ENCODE results near the gene AVEN. TPM values are rescaled to one million over a fixed set of nuclear protein-coding genes. Genes with fewer than 3 reads are reported as not detected.
A peak's percentile ranks its signal among the peaks of the same experiment; 100 is the strongest.
"Not testable (repeated sequence)": the region's sequence is repeated elsewhere in the genome, so short reads cannot be mapped to it uniquely, and the experiment has no call there.

Gene AVEN
- total RNA-seq = 25.8 TPM
- long read RNA-seq, transcript AVEN-201 (6 exons, 1,605 nt) = major isoform, 93 of 99 reads
- long read RNA-seq, partial matches to known transcripts = 2 of 99 reads
- long read RNA-seq, other reads (novel, unspliced or antisense) = 4 of 99 reads

GRCh38 chr15:34038871-34039789 is at the start of gene AVEN:
TSS of gene AVEN (minus strand) at chr15:34039204. CDS start at chr15:34039046, 158 bp downstream.
- intact Hi-C loops (cut with micrococcal nuclease) = no loop called here
- ATAC-seq (peak; percentile 74), DNase-seq (peak; percentile 76)

- no peak for DNase-seq
- no peak for ATAC-seq
- intact Hi-C loops (cut with micrococcal nuclease) = no loop called here
Observed at GRCh38 chr15:34085746-34086145, 46.7 kb upstream of the AVEN start.

- ATAC-seq (no peak), DNase-seq (no peak)
- intact Hi-C loops (cut with micrococcal nuclease) = no loop called here
Observed at GRCh38 chr15:34084086-34084485, 45.1 kb upstream of the AVEN start.

DNA sequence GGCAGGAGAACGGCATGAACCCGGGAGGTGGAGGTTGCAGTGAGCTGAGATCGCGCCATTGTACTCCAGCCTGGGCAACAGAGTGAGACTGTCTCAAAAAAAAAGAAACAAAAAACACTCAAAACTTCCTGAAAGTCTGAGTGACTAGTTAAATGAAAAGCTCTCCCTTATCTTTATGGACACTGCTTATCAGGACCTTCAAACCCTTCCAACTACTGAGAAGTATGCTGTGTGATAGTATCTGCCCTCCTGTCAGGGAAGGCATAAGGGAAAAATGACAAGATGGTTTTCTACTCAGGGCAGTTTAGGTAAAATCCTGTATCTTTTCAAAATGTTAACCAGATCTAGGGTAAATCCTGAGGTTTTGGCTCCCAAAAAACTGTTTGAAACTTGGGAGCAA is 40.9 kb upstream of the AVEN start:
- no peak for ATAC-seq
- intact Hi-C loops (cut with micrococcal nuclease) = no loop called here
- no peak for DNase-seq

DNA sequence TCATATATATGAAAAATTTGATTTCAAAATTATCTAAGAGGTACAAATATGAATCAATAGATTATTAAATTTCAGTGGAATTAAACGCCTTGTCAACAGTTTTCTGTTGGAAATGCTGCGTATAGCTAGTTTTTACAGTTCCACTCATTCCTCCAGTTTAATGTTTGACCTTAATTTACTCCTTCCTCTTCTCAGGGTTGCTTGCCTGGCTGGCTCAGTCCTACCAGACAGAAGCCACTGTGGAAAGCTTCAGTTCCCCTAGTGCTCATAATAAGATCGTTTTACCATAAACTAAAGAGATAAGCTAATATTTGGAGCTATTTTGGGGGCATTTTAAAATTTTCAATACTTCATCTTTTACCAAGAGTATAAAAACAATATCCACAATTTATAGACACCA is 39.9 kb upstream of the AVEN start:
- intact Hi-C loops (cut with micrococcal nuclease) = no loop called here
- ATAC-seq (no peak), DNase-seq (no peak)

DNA sequence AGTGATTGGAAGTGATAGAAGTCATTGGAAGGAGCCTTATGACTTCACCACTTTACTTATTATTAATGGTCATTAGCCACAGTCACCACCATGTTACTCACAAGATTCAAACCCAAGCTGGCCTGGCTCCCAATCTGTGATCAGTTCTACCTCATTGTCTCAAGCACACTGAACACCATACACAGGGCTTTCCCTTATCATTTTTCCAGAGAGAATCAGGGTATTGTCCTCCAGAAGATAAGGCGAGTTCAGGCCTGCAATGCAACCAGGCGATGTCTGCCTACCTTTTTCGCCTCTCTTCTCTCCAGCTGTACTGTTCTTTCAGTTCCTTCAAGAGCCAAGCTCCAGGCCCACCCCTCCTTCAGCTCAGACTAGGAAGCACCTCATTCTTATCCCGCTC is 37.8 kb upstream of the AVEN start:
- no peak for DNase-seq
- intact Hi-C loops (cut with micrococcal nuclease) = no loop called here

GRCh38 chr15:34070003-34070402 is 31.0 kb upstream of the AVEN start:
- ATAC-seq = no peak
- DNase-seq = no peak
- intact Hi-C loops (cut with micrococcal nuclease) = no loop called here

More for the DNA sequence above, 37.8 kb upstream of the AVEN start:
- no peak for ATAC-seq

DNA sequence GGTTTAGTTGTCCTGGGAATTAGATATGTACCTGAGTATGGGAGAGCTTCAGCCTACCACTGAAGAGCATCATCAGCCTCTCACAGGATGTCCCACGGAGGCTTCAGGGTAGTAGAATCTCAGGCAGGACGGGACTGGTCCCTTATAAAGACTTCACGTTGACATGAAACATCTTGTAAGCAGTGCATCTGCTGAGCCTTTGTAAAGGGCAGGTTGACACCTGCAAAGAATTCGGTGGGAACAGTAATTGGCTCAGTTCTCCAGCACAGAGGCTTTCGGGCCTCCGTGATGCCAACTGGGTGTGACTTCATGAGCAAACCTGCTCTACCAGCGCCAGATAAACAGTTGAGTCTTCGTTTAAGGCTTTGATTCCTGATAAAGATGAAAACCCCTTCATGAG is 26.9 kb upstream of the AVEN start:
- intact Hi-C loops (cut with micrococcal nuclease) = loop anchor here (10.0 kb wide), 1 partner anchor 149 kb away; the partner anchor contains the start of gene KATNBL1
- ATAC-seq = no peak

GRCh38 chr15:34065261-34065660 is 26.3 kb upstream of the AVEN start:
- ATAC-seq (no peak), DNase-seq (no peak)
- intact Hi-C loops (cut with micrococcal nuclease) = loop anchor here (10.0 kb wide), 1 partner anchor 150 kb away; the partner anchor contains the start of gene KATNBL1

More for the DNA sequence above, 26.9 kb upstream of the AVEN start:
- DNase-seq = no peak

- DNase-seq (no peak), ATAC-seq (no peak)
- intact Hi-C loops (cut with micrococcal nuclease) = loop anchor here (10.0 kb wide), 1 partner anchor 150 kb away; the partner anchor contains the start of gene KATNBL1
Observed at GRCh38 chr15:34064438-34064837, 25.4 kb upstream of the AVEN start.

- ATAC-seq (no peak), DNase-seq (no peak)
- intact Hi-C loops (cut with micrococcal nuclease) = loop anchor here (10.0 kb wide), 1 partner anchor 155 kb away; the partner anchor contains the start of gene KATNBL1
Observed at GRCh38 chr15:34059946-34060345, 20.9 kb upstream of the AVEN start.

- DNase-seq (no peak), ATAC-seq (no peak)
- intact Hi-C loops (cut with micrococcal nuclease) = no loop called here
Observed at GRCh38 chr15:34059476-34059875, 20.5 kb upstream of the AVEN start.

DNA sequence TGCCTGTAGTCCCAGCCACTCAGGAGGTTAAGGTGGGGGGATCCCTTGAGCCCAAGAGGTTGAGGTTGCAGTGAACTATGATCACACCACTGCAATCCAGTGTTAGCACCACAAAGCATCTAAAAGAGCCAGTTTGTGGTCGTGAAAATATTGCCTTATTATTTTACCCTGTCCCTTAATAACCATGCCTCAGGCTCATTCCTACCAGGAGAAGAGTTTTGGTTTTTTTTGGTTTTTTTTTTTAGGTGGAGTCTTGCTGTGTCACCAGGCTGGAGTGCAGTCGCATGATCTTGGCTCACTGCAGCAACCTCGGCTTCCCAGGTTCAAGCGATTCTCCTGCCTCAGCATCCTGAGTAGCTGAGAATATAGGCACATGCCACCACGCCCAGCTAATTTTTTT is 17.9 kb upstream of the AVEN start:
- no peak for ATAC-seq
- no peak for DNase-seq
- intact Hi-C loops (cut with micrococcal nuclease) = no loop called here

GRCh38 chr15:34055868-34056595 is 17.0 kb upstream of the AVEN start:
- intact Hi-C loops (cut with micrococcal nuclease) = no loop called here
- ATAC-seq = peak; percentile 41
- DNase-seq = no peak

GRCh38 chr15:34054081-34054707 is 15.2 kb upstream of the AVEN start:
- ATAC-seq = no peak
- no peak for DNase-seq
- intact Hi-C loops (cut with micrococcal nuclease) = no loop called here

- DNase-seq; intact Hi-C loops (cut with micrococcal nuclease); ATAC-seq: not testable (repeated sequence)
Observed at GRCh38 chr15:34050385-34050784, 11.4 kb upstream of the AVEN start.

GRCh38 chr15:34049112-34049511 is 10.1 kb upstream of the AVEN start:
- ATAC-seq (no peak), DNase-seq (no peak)
- intact Hi-C loops (cut with micrococcal nuclease) = no loop called here

DNA sequence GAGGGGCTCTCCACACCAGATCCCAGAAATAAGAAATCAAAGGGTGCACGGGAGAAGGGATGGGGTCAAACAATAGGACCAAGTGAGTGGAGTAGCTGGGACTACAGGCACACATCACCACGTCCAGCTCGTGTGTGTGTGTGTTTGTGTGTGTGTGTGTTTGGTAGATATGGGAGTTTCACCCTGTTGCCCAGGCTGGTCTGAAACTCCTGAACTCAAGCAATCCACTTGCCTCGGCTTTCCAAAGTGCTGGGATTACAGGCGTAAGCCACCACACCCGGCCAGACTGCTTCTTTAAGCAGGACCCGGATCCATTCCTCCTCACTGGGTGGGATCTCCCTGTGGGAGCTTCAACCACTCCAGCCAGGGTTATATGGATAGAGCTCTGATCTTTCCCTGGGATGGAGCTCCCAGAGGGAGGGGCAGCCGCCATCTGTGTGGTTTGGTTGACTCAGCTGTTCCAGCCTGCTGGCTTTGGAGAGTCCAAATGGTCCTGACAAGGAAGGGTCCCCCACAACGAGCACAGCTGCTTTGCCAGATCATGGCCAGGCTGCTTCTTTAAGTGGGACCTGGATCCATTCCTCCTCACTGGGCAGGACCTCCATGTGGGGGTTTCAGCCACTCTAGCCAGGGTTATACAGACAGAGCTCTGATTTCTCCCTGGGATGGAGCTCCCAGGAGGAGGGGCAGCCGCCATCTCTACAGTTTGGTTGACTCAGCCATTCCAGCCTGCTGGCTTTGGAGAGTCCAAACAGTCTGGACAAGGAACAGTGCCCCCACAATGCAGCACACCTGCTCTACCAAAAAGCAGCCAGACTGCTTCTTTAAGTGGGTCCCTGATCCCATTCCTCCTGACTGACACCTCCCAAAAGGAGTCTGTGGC is 9.1 kb upstream of the AVEN start:
- ATAC-seq (no peak), DNase-seq (no peak)
- intact Hi-C loops (cut with micrococcal nuclease) = no loop called here
